GM12865 (cell line): ENCODE data around the gene HAGHL.

Experiments
- DNase-seq: peaks from one replicate; pipeline ENCODE4 v3.0.0; 2010; ENCODE audit warnings: low read depth
- H3K4me3 ChIP-seq: 2 replicates; pipeline ENCODE4 v1.5.1; 2011; ENCODE audit warnings: mild to moderate bottlenecking, low read depth, low read length, control low read depth
- CTCF ChIP-seq: IDR thresholded peaks from 2 replicates; pipeline ENCODE4 v1.5.1; 2011; ENCODE audit warnings: low read length, control low read depth, low read depth, inconsistent platforms; ENCODE audit not compliant: insufficient read depth; ENCODE audit errors: missing control alignments

The HAGHL gene

GRCh38 chr16:680625-680945 is 46.3 kb upstream of the HAGHL start:
- no peak for TF ChIP-seq CTCF
- peak overlapping the region; percentile 83 for H3K4me3 ChIP-seq
- DNase-seq: no peak

GRCh38 chr16:680967-681745 is 45.8 kb upstream of the HAGHL start:
- H3K4me3 ChIP-seq: peak overlapping the region; percentile 83
- peak; percentile 49 for DNase-seq
- TF ChIP-seq CTCF: no peak

GRCh38 chr16:681746-682427 is 45.0 kb upstream of the HAGHL start:
- no peak for DNase-seq
- no peak for TF ChIP-seq CTCF
- H3K4me3 ChIP-seq: no peak overlapping the region

GRCh38 chr16:682493-683395 is 44.2 kb upstream of the HAGHL start:
- no peak for TF ChIP-seq CTCF
- no peak for DNase-seq
- H3K4me3 ChIP-seq: peak overlapping the region; percentile 54

GRCh38 chr16:683396-684070 is 43.4 kb upstream of the HAGHL start:
- no peak for TF ChIP-seq CTCF
- H3K4me3 ChIP-seq: peak overlapping the region; percentile 54
- DNase-seq: peak; percentile 41

- TF ChIP-seq CTCF: no peak
Observed at GRCh38 chr16:684071-684794, 42.7 kb upstream of the HAGHL start, which contains the start of gene JMJD8. Gene JMJD8 (minus strand): TSS chr16:684334. CDS start chr16:684319, 15 bp downstream.

More at GRCh38 chr16:684071-684794, 42.7 kb upstream of the HAGHL start, which contains the start of gene JMJD8:
- peak within 1 kb of the TSS; percentile 54 for H3K4me3 ChIP-seq
- DNase-seq: peak; percentile 98
